Globus pallidus (tissue), 1 donor: ENCODE results near the gene MESP2.
A peak's percentile ranks its signal among the peaks of the same experiment; 100 is the strongest.

Source experiments
- DNase-seq: peaks from one replicate; pipeline ENCODE4 v3.0.0-alpha.2; 2015; ENCODE audit warnings: low spot score

MESP2 gene

GRCh38 chr15:89776274-89777072 is at the start of gene MESP2:
TSS of gene MESP2 (plus strand) at chr15:89776332. CDS start at chr15:89776358, 26 bp downstream.
- peak; percentile 60 for DNase-seq

GRCh38 chr15:89728254-89728653 is 47.9 kb upstream of the MESP2 start:
- no peak for DNase-seq

- DNase-seq, result no peak
Measured at GRCh38 chr15:89731275-89731674, 44.9 kb upstream of the MESP2 start.

GRCh38 chr15:89732451-89733172 is 43.5 kb upstream of the MESP2 start:
- no peak for DNase-seq

- DNase-seq, result no peak
Measured at GRCh38 chr15:89735773-89736172, 40.4 kb upstream of the MESP2 start.

GRCh38 chr15:89740137-89740536 is 36.0 kb upstream of the MESP2 start:
- peak; percentile 51 for DNase-seq

GRCh38 chr15:89743011-89743410 is 33.1 kb upstream of the MESP2 start:
- DNase-seq, result no peak

GRCh38 chr15:89743594-89743993 is 32.5 kb upstream of the MESP2 start:
- DNase-seq, result no peak

GRCh38 chr15:89745131-89745530 is 31.0 kb upstream of the MESP2 start:
- no peak for DNase-seq

- no peak for DNase-seq
Measured at GRCh38 chr15:89745768-89746167, 30.4 kb upstream of the MESP2 start.

GRCh38 chr15:89746386-89746780 is 29.7 kb upstream of the MESP2 start:
- no peak for DNase-seq

- DNase-seq, result no peak
Measured at GRCh38 chr15:89747708-89748682, 28.1 kb upstream of the MESP2 start.

GRCh38 chr15:89749054-89749453 is 27.1 kb upstream of the MESP2 start:
- no peak for DNase-seq

- DNase-seq, result no peak
Measured at GRCh38 chr15:89749526-89749925, 26.6 kb upstream of the MESP2 start.

- DNase-seq, result no peak
Measured at GRCh38 chr15:89749951-89750559, 26.1 kb upstream of the MESP2 start.

- peak; percentile 86 for DNase-seq
Measured at GRCh38 chr15:89750560-89751542, 25.3 kb upstream of the MESP2 start, which contains the start of gene MESP1. TSS of gene MESP1 (minus strand) at chr15:89751249. CDS start at chr15:89751231, 18 bp downstream.

GRCh38 chr15:89751748-89752147 is 24.4 kb upstream of the MESP2 start:
- DNase-seq, result no peak

- DNase-seq, result no peak
Measured at GRCh38 chr15:89753855-89754254, 22.3 kb upstream of the MESP2 start.

GRCh38 chr15:89754361-89755154 is 21.6 kb upstream of the MESP2 start:
- no peak for DNase-seq

GRCh38 chr15:89755701-89756100 is 20.4 kb upstream of the MESP2 start:
- no peak for DNase-seq
